Gastroesophageal sphincter (tissue), 4 donors: ENCODE data around the gene DRC1. TPM values are rescaled to one million over a fixed set of nuclear protein-coding genes. Genes with fewer than 3 reads are reported as not detected.

Experiments
- ATAC-seq: fragments of 150-250 bp; one replicate; pipeline ENCODE4 v1.9.1; 2016; ENCODE audit warnings: mild to moderate bottlenecking, moderate library complexity
- H3K27ac ChIP-seq, 4 donors: fragments of 200-600 bp; sonication (generic) in 3 of 4; 1 replicate in 3 of 4; 2 replicates in 1 of 4; pipeline ENCODE4 v1.5.1; 2016 to 2019
- H3K27me3 ChIP-seq: fragments of 200-600 bp; sonication (generic); one replicate; pipeline ENCODE4 v1.5.1; 2019
- H3K36me3 ChIP-seq, 2 donors: fragments of 200-600 bp; sonication (generic); one replicate each; pipeline ENCODE4 v1.5.1; 2019; ENCODE audit warnings: control low read depth in 1 of 2
- H3K4me1 ChIP-seq, 3 donors: fragments of 200-600 bp; sonication (generic); 1 replicate in 2 of 3; 2 replicates in 1 of 3; pipeline ENCODE4 v1.5.1; 2016 to 2019; ENCODE audit warnings: control low read depth in 2 of 3
- H3K4me3 ChIP-seq, 2 donors: fragments of 200-600 bp; sonication (generic); one replicate each; pipeline ENCODE4 v1.5.1; 2019; ENCODE audit warnings: mild to moderate bottlenecking in 1 of 2, moderate library complexity in 1 of 2
- H3K9me3 ChIP-seq, 3 donors: fragments of 200-600 bp; sonication (generic); one replicate each; pipeline ENCODE4 v1.5.1; 2017 to 2019; ENCODE audit warnings: control low read depth in 2 of 3
- EP300 ChIP-seq: sonication (generic); formaldehyde crosslinking; IDR thresholded peaks from one replicate; pipeline ENCODE4 v1.6.1; 2017; ENCODE audit warnings: antibody characterized with exemption, mild to moderate bottlenecking
- POLR2A ChIP-seq, 2 donors: fragments of 450-650 bp; IDR thresholded peaks; one replicate each; pipeline ENCODE4 v1.6.1; 2017; ENCODE audit warnings: antibody characterized with exemption in 2 of 2, mild to moderate bottlenecking in 2 of 2, moderate library complexity in 1 of 2
- POLR2AphosphoS5 ChIP-seq: sonication (generic); formaldehyde crosslinking; IDR thresholded peaks from one replicate; pipeline ENCODE4 v1.6.1; 2017; ENCODE audit warnings: antibody characterized with exemption
- WGBS, 2 donors: methylation state at CpG; one replicate each; pipeline ENCODE4 v1.1.5; 2018; ENCODE audit warnings: low coverage in 1 of 2; 5-methylcytosine and 5-hydroxymethylcytosine counted together
- total RNA-seq, 4 donors: library from RNA; depleted of rRNA; stranded (reverse); fragments of >200 nt; gene quantifications; one replicate each; pipeline ENCODE4 v1.1.0, GENCODE V29; 2016
- TF ChIP-seq, protein P1 (sequence below), 4 experiments: fragments of 200-600 bp in 2 of 4; fragments of 450-650 bp in 2 of 4; sonication (generic) in 1 of 4; IDR thresholded peaks; one replicate each; pipeline ENCODE4 v1.5.1; 2017 to 2019; ENCODE audit warnings: antibody characterized with exemption in 4 of 4, mild to moderate bottlenecking in 2 of 4, moderate library complexity in 2 of 4

The DRC1 gene
- total RNA-seq, 4 donors from 2014 or later: 0.27 to 2.3 (median 0.54) TPM; not detected in 1

DNA sequence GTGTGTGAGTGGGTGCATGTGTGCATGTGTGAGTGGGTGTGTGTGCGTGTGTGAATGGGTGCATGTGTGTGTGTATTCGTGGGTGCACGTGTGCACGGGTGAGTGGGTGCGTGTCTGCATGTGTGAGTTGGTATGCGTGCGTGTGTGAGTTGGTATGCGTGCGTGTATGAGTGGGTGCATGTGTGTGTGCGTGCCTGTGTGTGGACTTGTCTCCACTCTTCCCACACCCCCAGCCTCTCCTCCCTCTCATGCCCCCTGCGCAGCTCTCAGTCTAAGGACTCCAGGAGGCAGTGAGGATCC, 81.3 kb downstream of the DRC1 start:
- H3K27ac ChIP-seq: no peak overlapping the region
- H3K4me1 ChIP-seq: peaks cover 0 to 10% (median 0%) of the 10 kb centered on the region in 3 donors
- H3K9me3 ChIP-seq: no peaks in the 10 kb centered on the region
- no peak for ATAC-seq
- H3K36me3 ChIP-seq: no peaks in the 10 kb centered on the region
- WGBS, 2 donors: 92 to 100% methylated on average over 4 to 11 of the region's 11 CpGs
- TF ChIP-seq, protein P1, sequence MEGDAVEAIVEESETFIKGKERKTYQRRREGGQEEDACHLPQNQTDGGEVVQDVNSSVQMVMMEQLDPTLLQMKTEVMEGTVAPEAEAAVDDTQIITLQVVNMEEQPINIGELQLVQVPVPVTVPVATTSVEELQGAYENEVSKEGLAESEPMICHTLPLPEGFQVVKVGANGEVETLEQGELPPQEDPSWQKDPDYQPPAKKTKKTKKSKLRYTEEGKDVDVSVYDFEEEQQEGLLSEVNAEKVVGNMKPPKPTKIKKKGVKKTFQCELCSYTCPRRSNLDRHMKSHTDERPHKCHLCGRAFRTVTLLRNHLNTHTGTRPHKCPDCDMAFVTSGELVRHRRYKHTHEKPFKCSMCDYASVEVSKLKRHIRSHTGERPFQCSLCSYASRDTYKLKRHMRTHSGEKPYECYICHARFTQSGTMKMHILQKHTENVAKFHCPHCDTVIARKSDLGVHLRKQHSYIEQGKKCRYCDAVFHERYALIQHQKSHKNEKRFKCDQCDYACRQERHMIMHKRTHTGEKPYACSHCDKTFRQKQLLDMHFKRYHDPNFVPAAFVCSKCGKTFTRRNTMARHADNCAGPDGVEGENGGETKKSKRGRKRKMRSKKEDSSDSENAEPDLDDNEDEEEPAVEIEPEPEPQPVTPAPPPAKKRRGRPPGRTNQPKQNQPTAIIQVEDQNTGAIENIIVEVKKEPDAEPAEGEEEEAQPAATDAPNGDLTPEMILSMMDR (IDR thresholded peaks at IDR 0.05): no peak
- TF ChIP-seq POLR2A (IDR thresholded peaks at IDR 0.05): no peak
- no peak for TF ChIP-seq POLR2AphosphoS5
- no peak for TF ChIP-seq EP300
- peaks cover 13% of the 10 kb centered on the region for H3K27me3 ChIP-seq
- no peak overlapping the region for H3K4me3 ChIP-seq

GRCh38 chr2:26483516-26483915, 81.8 kb downstream of the DRC1 start:
- Histone ChIP-seq H3K36me3 (no peaks in the 10 kb centered on the region), H3K27me3 (peaks cover 13% of the 10 kb centered on the region), H3K27ac (no peak overlapping the region), H3K4me3 (no peak overlapping the region), H3K4me1 (peaks cover 0 to 5% (median 0%) of the 10 kb centered on the region in 3 donors), H3K9me3 (no peaks in the 10 kb centered on the region)
- TF ChIP-seq EP300: no peak
- no peak for TF ChIP-seq POLR2AphosphoS5
- TF ChIP-seq, protein P1 (IDR thresholded peaks at IDR 0.05): no peak
- TF ChIP-seq POLR2A (IDR thresholded peaks at IDR 0.05): no peak
- no peak for ATAC-seq
- WGBS, 2 donors: 68% methylated on average over 6 of the region's 11 CpGs; no CpG with 5 or more reads in 1 of the 2 donors

- H3K27ac ChIP-seq: no peak overlapping the region
- WGBS, 2 donors: 48 to 87% methylated on average over 3 to 5 of the region's 13 CpGs
- no peak for ATAC-seq
- H3K4me3 ChIP-seq: no peak overlapping the region
- peaks cover 13% of the 10 kb centered on the region for H3K27me3 ChIP-seq
- TF ChIP-seq POLR2AphosphoS5: no peak
- no peak for TF ChIP-seq POLR2A (IDR thresholded peaks at IDR 0.05)
- TF ChIP-seq EP300: no peak
- TF ChIP-seq, protein P1 (IDR thresholded peaks at IDR 0.05): no peak
- H3K4me1 ChIP-seq: peaks cover 0 to 5% (median 0%) of the 10 kb centered on the region in 3 donors
- H3K36me3 ChIP-seq: no peaks in the 10 kb centered on the region
- no peaks in the 10 kb centered on the region for H3K9me3 ChIP-seq
These were observed 82.3 kb downstream of the DRC1 start for GRCh38 chr2:26483957-26484565.

- ATAC-seq: no peak
- Histone ChIP-seq H3K27me3 (peaks cover 15% of the 10 kb centered on the region), H3K36me3 (no peaks in the 10 kb centered on the region), H3K9me3 (no peaks in the 10 kb centered on the region), H3K27ac (no peak overlapping the region), H3K4me3 (no peak overlapping the region), H3K4me1 (peaks cover 0 to 5% (median 0%) of the 10 kb centered on the region in 3 donors)
- no CpG with 5 or more reads among the region's 4 CpGs for WGBS, 2 donors
- no peak for TF ChIP-seq EP300
- no peak for TF ChIP-seq POLR2AphosphoS5
- TF ChIP-seq, protein P1 (IDR thresholded peaks at IDR 0.05): no peak
- TF ChIP-seq POLR2A (IDR thresholded peaks at IDR 0.05): no peak
These were observed 82.9 kb downstream of the DRC1 start for GRCh38 chr2:26484579-26484978.

DNA sequence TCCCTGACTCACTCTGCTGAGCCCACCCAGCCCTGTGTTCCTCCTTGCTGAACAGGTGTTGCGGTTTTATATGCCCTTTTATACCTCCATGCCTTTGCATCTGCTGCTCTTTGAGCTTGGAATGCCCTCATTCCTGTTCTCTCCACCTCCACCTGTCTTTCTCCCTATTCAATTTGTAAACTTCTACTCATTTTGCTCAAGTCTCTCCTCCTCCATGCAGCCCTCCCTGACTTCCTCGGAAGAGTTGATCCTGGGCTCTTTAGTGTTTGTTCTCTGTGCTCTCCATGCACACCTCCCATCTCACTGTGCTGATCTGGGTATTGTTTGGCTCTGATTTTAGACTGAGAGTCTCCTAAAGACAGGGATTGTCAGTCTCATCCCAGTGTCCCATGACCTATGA, 83.4 kb downstream of the DRC1 start:
- Histone ChIP-seq H3K9me3 (no peaks in the 10 kb centered on the region), H3K36me3 (no peaks in the 10 kb centered on the region), H3K4me3 (no peak overlapping the region), H3K27ac (no peak overlapping the region), H3K27me3 (peaks cover 18% of the 10 kb centered on the region), H3K4me1 (peaks cover 0 to 5% (median 0%) of the 10 kb centered on the region in 3 donors)
- TF ChIP-seq, protein P1 (IDR thresholded peaks at IDR 0.05): no peak
- no peak for TF ChIP-seq POLR2A (IDR thresholded peaks at IDR 0.05)
- TF ChIP-seq POLR2AphosphoS5: no peak
- no peak for TF ChIP-seq EP300
- WGBS, 2 donors: 78 to 83% methylated on average over 1 to 2 of the region's 2 CpGs
- no peak for ATAC-seq
